ENCODE measurements around the gene RDX. TPM values are rescaled to one million over a fixed set of nuclear protein-coding genes. Genes with fewer than 3 reads are reported as not detected.

The RDX gene
- total RNA-seq, 1 donor from 2014 or later = 167 TPM

- no peak for DNase-seq (ENCODE audit: low read depth, low spot score)
- Mint-ChIP-seq H3K27ac (ENCODE audit: unreplicated experiment) (peak overlapping the region; percentile 76), H3K36me3 (ENCODE audit: low read depth) (peaks cover 5% of the 10 kb centered on the region), H3K4me3 (peak overlapping the region; percentile 52), H3K9me3 (no peaks in the 10 kb centered on the region), H3K27me3 (ENCODE audit: low read depth) (no peaks in the 10 kb centered on the region), H3K4me1 (peaks cover 76% of the 10 kb centered on the region)
- no peak for TF ChIP-seq CTCF (conservative IDR thresholded peaks at IDR 0.05)
Measured at GRCh38 chr11:110128161-110128560, 168.3 kb downstream of the RDX start.

GRCh38 chr11:110126936-110127335, 169.5 kb downstream of the RDX start:
- Mint-ChIP-seq H3K9me3 (no peaks in the 10 kb centered on the region), H3K36me3 (ENCODE audit: low read depth) (peaks cover 5% of the 10 kb centered on the region), H3K4me3 (no peak overlapping the region), H3K27ac (ENCODE audit: unreplicated experiment) (no peak overlapping the region), H3K27me3 (ENCODE audit: low read depth) (no peaks in the 10 kb centered on the region), H3K4me1 (peaks cover 72% of the 10 kb centered on the region)
- DNase-seq (ENCODE audit: low read depth, low spot score) = no peak
- TF ChIP-seq CTCF (conservative IDR thresholded peaks at IDR 0.05) = no peak

GRCh38 chr11:110125632-110126031, 170.8 kb downstream of the RDX start:
- Mint-ChIP-seq H3K9me3 (no peaks in the 10 kb centered on the region), H3K27me3 (ENCODE audit: low read depth) (no peaks in the 10 kb centered on the region), H3K4me3 (no peak overlapping the region), H3K27ac (ENCODE audit: unreplicated experiment) (peak overlapping the region; percentile 81), H3K4me1 (peaks cover 59% of the 10 kb centered on the region), H3K36me3 (ENCODE audit: low read depth) (peaks cover 5% of the 10 kb centered on the region)
- DNase-seq (ENCODE audit: low read depth, low spot score) = no peak
- TF ChIP-seq CTCF (conservative IDR thresholded peaks at IDR 0.05) = no peak

Other genes with a start within 250 kb of the RDX start
- gene ZC3H12C, start 203.2 kb downstream of the RDX start, total RNA-seq = 14.4 TPM in 2 replicates
- 8.9 and 9.7 TPM in 2 replicates for gene FDX1, start 133.3 kb upstream of the RDX start, total RNA-seq